ENCODE data around the gene TMEM40. TPM values are rescaled to one million over a fixed set of nuclear protein-coding genes. Genes with fewer than 3 reads are reported as not detected.

TMEM40 gene
- total RNA-seq, 1 donor = not detected

- no peak overlapping the region for H3K4me3 ChIP-seq (ENCODE audit: insufficient read depth, low read length)
- DNase-seq (ENCODE audit: insufficient read length, low spot score, missing footprints) = no peak
- no peaks in the 10 kb centered on the region for H3K36me3 ChIP-seq (ENCODE audit: insufficient read depth, low read length)
- peaks cover 29% of the 10 kb centered on the region for H3K4me1 ChIP-seq (ENCODE audit: insufficient read depth, low read length)
- H4K20me1 ChIP-seq (ENCODE audit: insufficient read depth, low read length) = no peaks in the 10 kb centered on the region
- H3K27ac ChIP-seq (ENCODE audit: low read depth, low read length) = no peak overlapping the region
- no peaks in the 10 kb centered on the region for H3K79me2 ChIP-seq (ENCODE audit: insufficient read depth, low read length)
- no peak overlapping the region for H2AFZ ChIP-seq (ENCODE audit: low read length)
- no peaks in the 10 kb centered on the region for H3K27me3 ChIP-seq (ENCODE audit: insufficient read depth, low read length)
- TF ChIP-seq, protein P1, sequence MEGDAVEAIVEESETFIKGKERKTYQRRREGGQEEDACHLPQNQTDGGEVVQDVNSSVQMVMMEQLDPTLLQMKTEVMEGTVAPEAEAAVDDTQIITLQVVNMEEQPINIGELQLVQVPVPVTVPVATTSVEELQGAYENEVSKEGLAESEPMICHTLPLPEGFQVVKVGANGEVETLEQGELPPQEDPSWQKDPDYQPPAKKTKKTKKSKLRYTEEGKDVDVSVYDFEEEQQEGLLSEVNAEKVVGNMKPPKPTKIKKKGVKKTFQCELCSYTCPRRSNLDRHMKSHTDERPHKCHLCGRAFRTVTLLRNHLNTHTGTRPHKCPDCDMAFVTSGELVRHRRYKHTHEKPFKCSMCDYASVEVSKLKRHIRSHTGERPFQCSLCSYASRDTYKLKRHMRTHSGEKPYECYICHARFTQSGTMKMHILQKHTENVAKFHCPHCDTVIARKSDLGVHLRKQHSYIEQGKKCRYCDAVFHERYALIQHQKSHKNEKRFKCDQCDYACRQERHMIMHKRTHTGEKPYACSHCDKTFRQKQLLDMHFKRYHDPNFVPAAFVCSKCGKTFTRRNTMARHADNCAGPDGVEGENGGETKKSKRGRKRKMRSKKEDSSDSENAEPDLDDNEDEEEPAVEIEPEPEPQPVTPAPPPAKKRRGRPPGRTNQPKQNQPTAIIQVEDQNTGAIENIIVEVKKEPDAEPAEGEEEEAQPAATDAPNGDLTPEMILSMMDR (IDR thresholded peaks at IDR 0.05; ENCODE audit: extremely low read depth, low read depth, low read length) = no peak
- no peaks in the 10 kb centered on the region for H3K9me3 ChIP-seq (ENCODE audit: low read depth, low read length)
- H3K4me2 ChIP-seq (ENCODE audit: insufficient read depth, low read length) = no peak overlapping the region
These were observed 4.7 kb downstream of the TMEM40 start for GRCh38 chr3:12754313-12754712.

DNA sequence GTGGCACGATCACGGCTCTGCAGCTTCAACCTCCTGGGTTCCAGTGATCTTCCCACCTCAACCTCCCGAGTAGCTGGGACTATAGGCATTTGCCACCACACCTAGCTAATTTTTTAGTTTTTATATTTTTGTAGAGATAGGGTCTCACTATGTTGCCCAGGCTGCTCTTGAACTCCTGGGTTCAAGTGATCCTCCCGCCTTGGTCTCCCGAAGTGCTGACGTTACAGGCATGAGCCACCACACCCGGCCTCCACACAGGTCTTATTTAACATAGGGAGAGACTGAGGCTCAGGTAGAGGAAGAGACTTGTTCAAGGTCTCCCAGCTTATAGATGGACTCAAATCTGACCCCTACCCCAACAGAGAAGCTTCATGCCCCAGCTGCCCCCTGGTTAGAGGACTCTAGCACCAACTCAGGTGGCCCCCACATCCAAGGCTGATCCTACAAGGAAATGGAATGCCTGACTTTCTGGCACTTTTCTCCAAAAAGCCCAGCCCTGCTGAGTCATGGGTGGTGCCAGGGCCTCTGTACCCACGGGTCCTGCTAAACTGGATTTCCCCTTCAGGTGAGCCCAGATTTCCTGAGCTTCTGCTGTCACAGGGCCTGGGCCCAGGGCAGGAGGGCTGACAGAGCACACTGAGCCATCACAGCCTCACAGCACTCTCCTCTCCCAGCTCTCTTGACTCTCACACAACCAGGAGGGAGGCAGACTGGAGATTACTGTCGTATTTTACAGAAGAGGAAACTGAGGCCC, 5.6 kb downstream of the TMEM40 start:
- no peak overlapping the region for H3K4me3 ChIP-seq (ENCODE audit: insufficient read depth, low read length)
- no peak overlapping the region for H3K27ac ChIP-seq (ENCODE audit: low read depth, low read length)
- no peaks in the 10 kb centered on the region for H4K20me1 ChIP-seq (ENCODE audit: insufficient read depth, low read length)
- DNase-seq (ENCODE audit: insufficient read length, low spot score, missing footprints) = peak; percentile 66
- no peaks in the 10 kb centered on the region for H3K36me3 ChIP-seq (ENCODE audit: insufficient read depth, low read length)
- no peaks in the 10 kb centered on the region for H3K79me2 ChIP-seq (ENCODE audit: insufficient read depth, low read length)
- H3K9me3 ChIP-seq (ENCODE audit: low read depth, low read length) = no peaks in the 10 kb centered on the region
- H3K4me2 ChIP-seq (ENCODE audit: insufficient read depth, low read length) = no peak overlapping the region
- H3K27me3 ChIP-seq (ENCODE audit: insufficient read depth, low read length) = no peaks in the 10 kb centered on the region
- peaks cover 23% of the 10 kb centered on the region for H3K4me1 ChIP-seq (ENCODE audit: insufficient read depth, low read length)
- TF ChIP-seq, protein P1 (IDR thresholded peaks at IDR 0.05; ENCODE audit: extremely low read depth, low read depth, low read length) = no peak
- H2AFZ ChIP-seq (ENCODE audit: low read length) = no peak overlapping the region

DNA sequence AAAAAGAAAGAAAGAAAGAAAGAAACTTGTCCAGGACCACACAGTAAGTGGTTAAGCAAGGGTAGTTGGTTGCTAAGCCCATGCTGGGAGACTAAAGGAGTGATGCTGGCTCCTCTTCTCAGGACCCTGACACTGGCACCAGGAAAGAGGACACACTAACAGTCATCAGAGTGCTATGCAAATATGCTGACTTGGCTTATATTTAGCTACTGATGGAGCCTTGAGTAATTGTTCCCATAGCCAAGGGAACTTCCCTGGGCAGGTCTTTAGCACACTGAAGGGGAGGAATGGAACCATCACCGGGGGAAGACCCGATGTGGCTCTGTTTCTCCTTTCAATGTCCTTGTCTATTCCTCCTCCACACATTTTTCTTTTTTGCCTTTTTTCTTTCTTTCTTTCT, 6.2 kb downstream of the TMEM40 start:
- H3K4me2 ChIP-seq (ENCODE audit: insufficient read depth, low read length) = no peak overlapping the region
- TF ChIP-seq, protein P1 (IDR thresholded peaks at IDR 0.05; ENCODE audit: extremely low read depth, low read depth, low read length) = no peak
- H3K79me2 ChIP-seq (ENCODE audit: insufficient read depth, low read length) = no peaks in the 10 kb centered on the region
- no peak overlapping the region for H2AFZ ChIP-seq (ENCODE audit: low read length)
- H3K27ac ChIP-seq (ENCODE audit: low read depth, low read length) = no peak overlapping the region
- no peaks in the 10 kb centered on the region for H3K36me3 ChIP-seq (ENCODE audit: insufficient read depth, low read length)
- DNase-seq (ENCODE audit: insufficient read length, low spot score, missing footprints) = peak; percentile 61
- H3K27me3 ChIP-seq (ENCODE audit: insufficient read depth, low read length) = peaks cover 4% of the 10 kb centered on the region
- peaks cover 17% of the 10 kb centered on the region for H3K4me1 ChIP-seq (ENCODE audit: insufficient read depth, low read length)
- H3K4me3 ChIP-seq (ENCODE audit: insufficient read depth, low read length) = no peak overlapping the region
- no peaks in the 10 kb centered on the region for H3K9me3 ChIP-seq (ENCODE audit: low read depth, low read length)
- no peaks in the 10 kb centered on the region for H4K20me1 ChIP-seq (ENCODE audit: insufficient read depth, low read length)

DNA sequence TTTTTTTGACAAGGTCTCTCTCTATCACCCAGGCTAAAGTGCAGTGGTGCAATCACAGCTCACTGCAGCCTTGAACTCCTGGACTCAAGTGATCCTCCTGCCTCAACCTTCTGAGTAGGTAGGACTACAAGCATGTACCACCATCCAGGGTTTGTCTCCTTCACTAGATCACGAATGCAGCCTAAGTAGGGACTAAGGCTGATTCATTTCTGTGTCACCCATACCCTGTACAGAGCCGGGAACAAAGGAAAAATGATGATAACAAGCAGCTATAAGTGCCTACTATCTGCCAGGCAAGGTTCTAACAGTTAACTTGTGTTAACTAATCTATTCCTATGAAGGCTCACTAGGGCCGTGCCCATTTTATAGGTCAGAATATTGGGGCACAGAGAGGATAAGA, 7.0 kb downstream of the TMEM40 start:
- no peak for DNase-seq (ENCODE audit: insufficient read length, low spot score, missing footprints)
- TF ChIP-seq, protein P1 (IDR thresholded peaks at IDR 0.05; ENCODE audit: extremely low read depth, low read depth, low read length) = no peak
- no peaks in the 10 kb centered on the region for H3K9me3 ChIP-seq (ENCODE audit: low read depth, low read length)
- no peak overlapping the region for H2AFZ ChIP-seq (ENCODE audit: low read length)
- peaks cover 15% of the 10 kb centered on the region for H3K4me1 ChIP-seq (ENCODE audit: insufficient read depth, low read length)
- H4K20me1 ChIP-seq (ENCODE audit: insufficient read depth, low read length) = no peaks in the 10 kb centered on the region
- no peaks in the 10 kb centered on the region for H3K79me2 ChIP-seq (ENCODE audit: insufficient read depth, low read length)
- H3K27ac ChIP-seq (ENCODE audit: low read depth, low read length) = no peak overlapping the region
- H3K4me2 ChIP-seq (ENCODE audit: insufficient read depth, low read length) = no peak overlapping the region
- no peak overlapping the region for H3K4me3 ChIP-seq (ENCODE audit: insufficient read depth, low read length)
- H3K36me3 ChIP-seq (ENCODE audit: insufficient read depth, low read length) = no peaks in the 10 kb centered on the region
- H3K27me3 ChIP-seq (ENCODE audit: insufficient read depth, low read length) = peaks cover 4% of the 10 kb centered on the region

Measured in osteoblast (primary cell).